Spinal cord (tissue), 10 donors: ENCODE results near the gene RABIF. TPM values are rescaled to one million over a fixed set of nuclear protein-coding genes. Genes with fewer than 3 reads are reported as not detected.

Source experiments
- DNase-seq, 6 donors: peaks; one replicate each; pipeline versions ENCODE4 v3.0.0 to v3.0.0-alpha.2; 2013 to 2015; ENCODE audit warnings: low spot score in 6 of 6, low read depth in 4 of 6
- H3K27ac ChIP-seq: one replicate; pipeline ENCODE4 v1.5.1; 2013; ENCODE audit warnings: low read depth, low read length, control low read depth
- H3K27me3 ChIP-seq: one replicate; pipeline ENCODE4 v1.6.1; 2013; ENCODE audit warnings: low read length; ENCODE audit not compliant: control insufficient read depth, insufficient read depth
- H3K36me3 ChIP-seq: one replicate; pipeline ENCODE4 v1.6.1; 2013; ENCODE audit warnings: low read length; ENCODE audit not compliant: control insufficient read depth, insufficient read depth
- H3K4me1 ChIP-seq: one replicate; pipeline ENCODE4 v1.6.1; 2013; ENCODE audit warnings: low read length; ENCODE audit not compliant: control insufficient read depth, insufficient read depth
- H3K4me3 ChIP-seq: one replicate; pipeline ENCODE4 v1.5.1; 2013; ENCODE audit warnings: low read depth, low read length, control low read depth
- H3K9me3 ChIP-seq: one replicate; pipeline ENCODE4 v1.6.1; 2013; ENCODE audit warnings: low read length; ENCODE audit not compliant: control insufficient read depth, insufficient read depth
- WGBS: methylation state at CpG from one replicate; pipeline ENCODE4 v1.1.5; 2013; ENCODE audit warnings: missing lambda C conversion rate; ENCODE audit not compliant: insufficient coverage; 5-methylcytosine and 5-hydroxymethylcytosine counted together
- polyA plus RNA-seq, 2 donors: library from polyadenylated mRNA; unstranded; fragments of 120-200 nt; gene quantifications; one replicate each; pipeline ENCODE4 v1.2.1, GENCODE V29; 2013; ENCODE audit not compliant: insufficient read length in 2 of 2
- total RNA-seq, 2 donors: library from RNA; depleted of rRNA in 1 of 2; stranded (reverse); fragments of 120-200 nt in 1 of 2; fragments of >200 nt in 1 of 2; gene quantifications; one replicate each; pipeline versions ENCODE4 v1.2.3 to v1.2.4, GENCODE V29; 2013 to 2014
- donor health status: healthy.

The RABIF gene
- total and polyA plus RNA-seq, 4 donors: 10.2 to 20.8 (median 16.2) TPM

- Histone ChIP-seq H3K4me3 (no peak overlapping the region), H3K4me1 (peaks cover 16% of the 10 kb centered on the region), H3K27me3 (no peaks in the 10 kb centered on the region), H3K36me3 (peaks cover 12% of the 10 kb centered on the region), H3K9me3 (no peaks in the 10 kb centered on the region), H3K27ac (no peak overlapping the region)
- no peak for DNase-seq
- 93% methylated on average over 8 of the region's 10 CpGs for WGBS
These were observed 30.0 kb downstream of the RABIF start for GRCh38 chr1:202858789-202859414.

GRCh38 chr1:202858331-202858730 lies 30.6 kb downstream of the RABIF start:
- 77% methylated on average over 6 of the region's 6 CpGs for WGBS
- no peak overlapping the region for H3K4me3 ChIP-seq
- no peaks in the 10 kb centered on the region for H3K9me3 ChIP-seq
- no peak for DNase-seq
- no peak overlapping the region for H3K27ac ChIP-seq
- peaks cover 16% of the 10 kb centered on the region for H3K4me1 ChIP-seq
- H3K36me3 ChIP-seq: peaks cover 12% of the 10 kb centered on the region
- no peaks in the 10 kb centered on the region for H3K27me3 ChIP-seq

GRCh38 chr1:202857136-202857610 lies 31.8 kb downstream of the RABIF start:
- 57% methylated on average over 3 of the region's 4 CpGs for WGBS
- no peaks in the 10 kb centered on the region for H3K27me3 ChIP-seq
- H3K36me3 ChIP-seq: peaks cover 12% of the 10 kb centered on the region
- no peak overlapping the region for H3K27ac ChIP-seq
- H3K4me3 ChIP-seq: no peak overlapping the region
- no peak for DNase-seq
- no peaks in the 10 kb centered on the region for H3K9me3 ChIP-seq
- H3K4me1 ChIP-seq: peaks cover 21% of the 10 kb centered on the region

- H3K4me1 ChIP-seq: peaks cover 18% of the 10 kb centered on the region
- peaks cover 12% of the 10 kb centered on the region for H3K36me3 ChIP-seq
- WGBS: no CpG with 5 or more reads among the region's 2 CpGs
- no peak overlapping the region for H3K4me3 ChIP-seq
- no peak for DNase-seq
- no peaks in the 10 kb centered on the region for H3K27me3 ChIP-seq
- no peak overlapping the region for H3K27ac ChIP-seq
- H3K9me3 ChIP-seq: no peaks in the 10 kb centered on the region
These were observed 32.9 kb downstream of the RABIF start for GRCh38 chr1:202856014-202856413.

- H3K36me3 ChIP-seq: peaks cover 12% of the 10 kb centered on the region
- no peaks in the 10 kb centered on the region for H3K27me3 ChIP-seq
- DNase-seq: no peak
- H3K4me3 ChIP-seq: no peak overlapping the region
- WGBS: 91% methylated on average over 8 of the region's 8 CpGs
- H3K4me1 ChIP-seq: peaks cover 15% of the 10 kb centered on the region
- H3K9me3 ChIP-seq: no peaks in the 10 kb centered on the region
- H3K27ac ChIP-seq: no peak overlapping the region
These were observed 34.2 kb downstream of the RABIF start for GRCh38 chr1:202854787-202855186.

- Histone ChIP-seq H3K36me3 (peaks cover 7% of the 10 kb centered on the region), H3K4me1 (peaks cover 11% of the 10 kb centered on the region), H3K4me3 (no peak overlapping the region), H3K27me3 (no peaks in the 10 kb centered on the region), H3K27ac (no peak overlapping the region), H3K9me3 (no peaks in the 10 kb centered on the region)
- peak in 2 of 6 donors; percentile 41 to 42 for DNase-seq
- WGBS: 56% methylated on average over 12 of the region's 15 CpGs
These were observed 36.6 kb downstream of the RABIF start for GRCh38 chr1:202852163-202852904.

- peak in 1 of 6 donors; percentile 12 for DNase-seq
- WGBS: 91% methylated on average over 6 of the region's 7 CpGs
- no peaks in the 10 kb centered on the region for H3K9me3 ChIP-seq
- no peak overlapping the region for H3K4me3 ChIP-seq
- no peaks in the 10 kb centered on the region for H3K27me3 ChIP-seq
- H3K36me3 ChIP-seq: peaks cover 3% of the 10 kb centered on the region
- H3K27ac ChIP-seq: no peak overlapping the region
- peaks cover 11% of the 10 kb centered on the region for H3K4me1 ChIP-seq
These were observed 38.2 kb downstream of the RABIF start for GRCh38 chr1:202850593-202851362.

- no peak overlapping the region for H3K4me3 ChIP-seq
- H3K4me1 ChIP-seq: peaks cover 21% of the 10 kb centered on the region
- no peaks in the 10 kb centered on the region for H3K9me3 ChIP-seq
- no peak overlapping the region for H3K27ac ChIP-seq
- DNase-seq: no peak
- WGBS: 67% methylated on average over 1 of the region's 2 CpGs
- H3K36me3 ChIP-seq: no peaks in the 10 kb centered on the region
- H3K27me3 ChIP-seq: no peaks in the 10 kb centered on the region
These were observed 40.8 kb downstream of the RABIF start for GRCh38 chr1:202848191-202848542.

GRCh38 chr1:202844935-202845334 lies 44.0 kb downstream of the RABIF start:
- no peaks in the 10 kb centered on the region for H3K27me3 ChIP-seq
- H3K36me3 ChIP-seq: no peaks in the 10 kb centered on the region
- DNase-seq: no peak
- H3K4me3 ChIP-seq: no peak overlapping the region
- WGBS: 90% methylated on average over 3 of the region's 6 CpGs
- H3K27ac ChIP-seq: no peak overlapping the region
- no peaks in the 10 kb centered on the region for H3K9me3 ChIP-seq
- peaks cover 20% of the 10 kb centered on the region for H3K4me1 ChIP-seq
